ENCODE results near the gene SORBS1. TPM values are rescaled to one million over a fixed set of nuclear protein-coding genes. Genes with fewer than 3 reads are reported as not detected.

SORBS1 gene
- total and polyA plus RNA-seq, 2 of the 13 experiments (the other 11 are each of a cell fraction or from before 2014, with no cell fraction given): 16.8 to 39.8 TPM

- TF ChIP-seq ZBTB49 (CRISPR knock-in tag; IDR thresholded peaks at IDR 0.05; ENCODE audit: borderline replicate concordance): no peak
- TF ChIP-seq ESRRA (CRISPR knock-in tag; IDR thresholded peaks at IDR 0.05; ENCODE audit: low read depth): no peak
- TF ChIP-seq ZNF121 (CRISPR knock-in tag; IDR thresholded peaks at IDR 0.05): no peak
- 0 out of 2 replicates have a peak, but pooled peaks have one; percentile 6 for TF ChIP-seq ELF3 (CRISPR knock-in tag; IDR thresholded peaks at IDR 0.05)
- TF ChIP-seq REL (CRISPR knock-in tag; conservative IDR thresholded peaks at IDR 0.05): peak; percentile 56; the same call in 1 of the 2 replicates
- no peak; the same call in 1 of the 2 replicates for TF ChIP-seq ZNF513 (CRISPR knock-in tag; conservative IDR thresholded peaks at IDR 0.05)
- TF ChIP-seq ZNF547 (CRISPR knock-in tag; IDR thresholded peaks at IDR 0.05): peak; percentile 76; the same call in 1 of the 2 replicates
- no peak for TF ChIP-seq ZNF101 (CRISPR knock-in tag; IDR thresholded peaks at IDR 0.05; ENCODE audit: borderline replicate concordance, low read depth)
- 0 out of 2 replicates have a peak, but pooled peaks have one; percentile 38 for TF ChIP-seq BRCA1 (CRISPR knock-in tag; IDR thresholded peaks at IDR 0.05)
- TF ChIP-seq HIC2 (CRISPR knock-in tag; IDR thresholded peaks at IDR 0.05; ENCODE audit: low read depth): no peak
- TF ChIP-seq HMGA1 (CRISPR knock-in tag; conservative IDR thresholded peaks at IDR 0.05): no peak
- peak; percentile 78 for TF ChIP-seq ZNF782 (CRISPR knock-in tag; IDR thresholded peaks at IDR 0.05; ENCODE audit: borderline replicate concordance)
- no peak for TF ChIP-seq ZBTB33 (CRISPR knock-in tag; IDR thresholded peaks at IDR 0.05)
- no peak for TF ChIP-seq SNAI1 (CRISPR knock-in tag; IDR thresholded peaks at IDR 0.05; ENCODE audit: borderline replicate concordance)
- TF ChIP-seq GZF1 (CRISPR knock-in tag; IDR thresholded peaks at IDR 0.05): no peak
- TF ChIP-seq CREM (IDR thresholded peaks at IDR 0.05): no peak
- no peak for TF ChIP-seq CREM (CRISPR knock-in tag; IDR thresholded peaks at IDR 0.05)
- TF ChIP-seq U2AF1 (optimal IDR thresholded peaks at IDR 0.05; ENCODE audit: low read depth, low read length): no peak
These were observed 270.5 kb downstream of the SORBS1 start, which contains the start of gene PDLIM1 (continued) for GRCh38 chr10:95290461-95291364.
